Ishikawa (cell line): ENCODE results near the gene MYRIP.

Experiments used
- CEBPB ChIP-seq: IDR thresholded peaks from 2 replicates; pipeline ENCODE4 v1.6.1; 2012
- CREB1 ChIP-seq: IDR thresholded peaks from 2 replicates; pipeline ENCODE4 v1.6.1; 2012; ENCODE audit warnings: low read depth
- EGR1 ChIP-seq: IDR thresholded peaks from 2 replicates; pipeline ENCODE4 v1.6.1; 2012
- EP300 ChIP-seq: IDR thresholded peaks from 2 replicates; pipeline ENCODE4 v1.6.1; 2012; ENCODE audit warnings: borderline replicate concordance
- FOXM1 ChIP-seq: IDR thresholded peaks from 2 replicates; pipeline ENCODE4 v1.6.1; 2012; ENCODE audit warnings: low read depth, borderline replicate concordance
- NFIC ChIP-seq: IDR thresholded peaks from 2 replicates; pipeline ENCODE4 v1.6.1; 2012
- RAD21 ChIP-seq: IDR thresholded peaks from 2 replicates; pipeline ENCODE4 v1.6.1; 2012; ENCODE audit warnings: low read depth
- TAF1 ChIP-seq: IDR thresholded peaks from 2 replicates; pipeline ENCODE4 v1.6.1; 2012; ENCODE audit warnings: low read depth, mild to moderate bottlenecking
- YY1 ChIP-seq: IDR thresholded peaks from 2 replicates; pipeline ENCODE4 v1.6.1; 2012; ENCODE audit warnings: low read depth
- ZBTB7A ChIP-seq: IDR thresholded peaks from 2 replicates; pipeline ENCODE4 v1.6.1; 2012; ENCODE audit warnings: low read depth
- TF ChIP-seq, protein P1 (sequence below): IDR thresholded peaks from 2 replicates; pipeline ENCODE4 v1.6.1; 2012
- TF ChIP-seq, protein P2 (sequence below): IDR thresholded peaks from 2 replicates; pipeline ENCODE4 v1.6.1; 2012
- TF ChIP-seq, protein P3 (sequence below): IDR thresholded peaks from 2 replicates; pipeline ENCODE4 v1.6.1; 2012; ENCODE audit warnings: low read depth, mild to moderate bottlenecking

DNA sequence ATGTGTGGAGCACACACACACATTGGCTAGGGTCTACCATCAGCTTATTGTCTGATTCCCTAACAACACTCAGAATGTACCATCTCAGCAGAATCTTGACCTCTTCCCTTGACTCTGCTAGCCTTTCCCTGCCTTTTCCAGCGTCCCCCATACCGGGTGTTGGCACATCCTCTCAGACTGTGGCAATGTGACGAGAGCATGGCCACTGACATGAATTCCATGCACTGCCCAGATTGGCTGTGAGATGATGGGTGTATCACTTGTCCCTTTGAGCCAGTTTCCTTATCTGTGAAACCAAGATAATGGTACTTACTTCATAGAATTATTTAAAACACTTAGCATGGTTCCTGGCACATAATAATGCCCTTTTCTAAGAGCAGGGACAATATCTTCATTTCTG is 439.8 kb downstream of the MYRIP start:
- TF ChIP-seq ZBTB7A (no peak), CEBPB (no peak), TAF1 (no peak), CREB1 (no peak), YY1 (no peak), RAD21 (no peak), EP300 (no peak), FOXM1 (no peak), EGR1 (no peak), NFIC (no peak)
- TF ChIP-seq, protein P1, sequence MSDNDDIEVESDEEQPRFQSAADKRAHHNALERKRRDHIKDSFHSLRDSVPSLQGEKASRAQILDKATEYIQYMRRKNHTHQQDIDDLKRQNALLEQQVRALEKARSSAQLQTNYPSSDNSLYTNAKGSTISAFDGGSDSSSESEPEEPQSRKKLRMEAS = no peak
- TF ChIP-seq, protein P2, sequence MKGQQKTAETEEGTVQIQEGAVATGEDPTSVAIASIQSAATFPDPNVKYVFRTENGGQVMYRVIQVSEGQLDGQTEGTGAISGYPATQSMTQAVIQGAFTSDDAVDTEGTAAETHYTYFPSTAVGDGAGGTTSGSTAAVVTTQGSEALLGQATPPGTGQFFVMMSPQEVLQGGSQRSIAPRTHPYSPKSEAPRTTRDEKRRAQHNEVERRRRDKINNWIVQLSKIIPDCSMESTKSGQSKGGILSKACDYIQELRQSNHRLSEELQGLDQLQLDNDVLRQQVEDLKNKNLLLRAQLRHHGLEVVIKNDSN = no peak
- TF ChIP-seq, protein P3, sequence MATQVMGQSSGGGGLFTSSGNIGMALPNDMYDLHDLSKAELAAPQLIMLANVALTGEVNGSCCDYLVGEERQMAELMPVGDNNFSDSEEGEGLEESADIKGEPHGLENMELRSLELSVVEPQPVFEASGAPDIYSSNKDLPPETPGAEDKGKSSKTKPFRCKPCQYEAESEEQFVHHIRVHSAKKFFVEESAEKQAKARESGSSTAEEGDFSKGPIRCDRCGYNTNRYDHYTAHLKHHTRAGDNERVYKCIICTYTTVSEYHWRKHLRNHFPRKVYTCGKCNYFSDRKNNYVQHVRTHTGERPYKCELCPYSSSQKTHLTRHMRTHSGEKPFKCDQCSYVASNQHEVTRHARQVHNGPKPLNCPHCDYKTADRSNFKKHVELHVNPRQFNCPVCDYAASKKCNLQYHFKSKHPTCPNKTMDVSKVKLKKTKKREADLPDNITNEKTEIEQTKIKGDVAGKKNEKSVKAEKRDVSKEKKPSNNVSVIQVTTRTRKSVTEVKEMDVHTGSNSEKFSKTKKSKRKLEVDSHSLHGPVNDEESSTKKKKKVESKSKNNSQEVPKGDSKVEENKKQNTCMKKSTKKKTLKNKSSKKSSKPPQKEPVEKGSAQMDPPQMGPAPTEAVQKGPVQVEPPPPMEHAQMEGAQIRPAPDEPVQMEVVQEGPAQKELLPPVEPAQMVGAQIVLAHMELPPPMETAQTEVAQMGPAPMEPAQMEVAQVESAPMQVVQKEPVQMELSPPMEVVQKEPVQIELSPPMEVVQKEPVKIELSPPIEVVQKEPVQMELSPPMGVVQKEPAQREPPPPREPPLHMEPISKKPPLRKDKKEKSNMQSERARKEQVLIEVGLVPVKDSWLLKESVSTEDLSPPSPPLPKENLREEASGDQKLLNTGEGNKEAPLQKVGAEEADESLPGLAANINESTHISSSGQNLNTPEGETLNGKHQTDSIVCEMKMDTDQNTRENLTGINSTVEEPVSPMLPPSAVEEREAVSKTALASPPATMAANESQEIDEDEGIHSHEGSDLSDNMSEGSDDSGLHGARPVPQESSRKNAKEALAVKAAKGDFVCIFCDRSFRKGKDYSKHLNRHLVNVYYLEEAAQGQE = no peak
